ENCODE data around the gene DTX1. TPM values are rescaled to one million over a fixed set of nuclear protein-coding genes. Genes with fewer than 3 reads are reported as not detected.

The DTX1 gene
- total and polyA plus RNA-seq, 2 of the 8 experiments (the other 6 are each of a cell fraction or from before 2014, with no cell fraction given) = 4.7 to 6.9 TPM

- TF ChIP-seq E2F6 (IDR thresholded peaks at IDR 0.05) (no peak), SP4 (IDR thresholded peaks at IDR 0.05; ENCODE audit: low read length) (no peak), SIN3A (conservative IDR thresholded peaks at IDR 0.05 in 1 of 2, IDR thresholded peaks at IDR 0.05 in 1 of 2; ENCODE audit: low read depth in 1 of 2, low read length in 2 of 2) (no peak), EGR1 (IDR thresholded peaks at IDR 0.05; ENCODE audit: borderline replicate concordance, low read depth, low read length) (no peak), SRF (IDR thresholded peaks at IDR 0.05; ENCODE audit: low read depth, low read length) (no peak), RFX5 (IDR thresholded peaks at IDR 0.05; ENCODE audit: borderline replicate concordance, low read depth, low read length) (no peak), CREB1 (IDR thresholded peaks at IDR 0.05) (no peak)
- no peak overlapping the region for H2AK5ac ChIP-seq (ENCODE audit: low read depth, low read length)
- no peak overlapping the region for H3K27ac ChIP-seq (ENCODE audit: low read depth, low read length)
- no peak overlapping the region for H2BK15ac ChIP-seq (ENCODE audit: low read length)
- H3K23ac ChIP-seq (ENCODE audit: insufficient read length) = no peak overlapping the region
- peaks cover 0 to 11% (median 7%) of the 10 kb centered on the region in 4 experiments; a peak in 5 of 7 replicates for H3K4me1 ChIP-seq (replicated peaks in 1 of 4; ENCODE audit: control insufficient read depth in 3 of 4, insufficient read depth in 4 of 4, low read length in 3 of 4)
- no peak overlapping the region for H2BK120ac ChIP-seq (replicated peaks; ENCODE audit: low read depth, low read length)
- 100% methylated on average over 1 of the region's 1 CpG; no CpG with 5 or more reads in 1 of the 2 experiments for WGBS, 2 experiments (ENCODE audit: extremely low coverage in 1 of 2, insufficient coverage in 1 of 2, insufficient read length in 1 of 2, insufficient replicate concordance in 2 of 2, low coverage in 1 of 2, low lambda C conversion rate in 2 of 2, missing lambda C conversion rate in 1 of 2)
- H2BK5ac ChIP-seq (ENCODE audit: low read depth, low read length) = no peak overlapping the region
- H4K5ac ChIP-seq (ENCODE audit: insufficient read length, low read depth, low read length) = no peak overlapping the region
- no peak overlapping the region for H3K9ac ChIP-seq (replicated peaks in 1 of 4; ENCODE audit: extremely low read depth in 1 of 4, low read depth in 3 of 4, low read length in 3 of 4)
- no peaks in the 10 kb centered on the region for H3K36me3 ChIP-seq (ENCODE audit: control insufficient read depth in 2 of 4, insufficient read depth in 4 of 4, low read length in 3 of 4)
- no peak overlapping the region for H2AFZ ChIP-seq (ENCODE audit: low read length)
- no peak overlapping the region for H3K4me3 ChIP-seq (ENCODE audit: extremely low read depth in 1 of 4, insufficient read depth in 2 of 4, low read depth in 3 of 4, low read length in 4 of 4)
- FAIRE-seq (no peak), DNase-seq (ENCODE audit: low read depth in 1 of 2, low spot score in 2 of 2) (no peak)
- H3K14ac ChIP-seq (ENCODE audit: insufficient read length) = no peak overlapping the region
- H3K18ac ChIP-seq (ENCODE audit: extremely low read depth, low read length) = no peak overlapping the region
- no peak overlapping the region for H3K4me2 ChIP-seq (ENCODE audit: insufficient read depth in 1 of 2, low read depth in 2 of 2, low read length in 2 of 2)
- ChIA-PET CTCF (ENCODE audit: partially characterized antibody) (interaction anchor here (0.8 to 2.4 kb wide), 8 partner anchors 8 to 116 kb away, joined by 3 to 14 read pairs (median 3); no protein-coding TSS in a partner anchor), POLR2A (ENCODE audit: partially characterized antibody) (no interaction called here)
- H3K79me2 ChIP-seq (ENCODE audit: control insufficient read depth in 1 of 2, insufficient read depth in 2 of 2, low read length in 2 of 2) = no peaks in the 10 kb centered on the region
- no peak overlapping the region for H3K56ac ChIP-seq (replicated peaks; ENCODE audit: insufficient read length, low read depth, low read length)
- H4K8ac ChIP-seq (ENCODE audit: extremely low read depth, insufficient read depth, low read length) = no peak overlapping the region
- peaks cover 0 to 2% of the 10 kb centered on the region in 2 experiments for H4K20me1 ChIP-seq (replicated peaks in 1 of 2; ENCODE audit: control insufficient read depth in 1 of 2, insufficient read depth in 2 of 2, low read length in 2 of 2)
- peaks cover 0 to 22% (median 19%) of the 10 kb centered on the region in 4 experiments; a peak in 6 of 7 replicates for H3K27me3 ChIP-seq (replicated peaks in 1 of 4; ENCODE audit: control insufficient read depth in 3 of 4, extremely low read depth in 1 of 4, insufficient read depth in 3 of 4, low read length in 3 of 4)
- H3K9me3 ChIP-seq (ENCODE audit: insufficient read depth in 2 of 2, low read depth in 1 of 2, low read length in 1 of 2) = no peaks in the 10 kb centered on the region
- H2BK12ac ChIP-seq (ENCODE audit: low read depth, low read length) = no peak overlapping the region
- H2BK20ac ChIP-seq (ENCODE audit: low read length) = no peak overlapping the region
- H3K79me1 ChIP-seq (ENCODE audit: low read depth, low read length) = no peaks in the 10 kb centered on the region
- no peak overlapping the region for H3K4ac ChIP-seq (replicated peaks; ENCODE audit: insufficient read length, low read depth, low read length)
- H4K91ac ChIP-seq (replicated peaks; ENCODE audit: insufficient read length, low read length) = no peak overlapping the region
- peaks cover 14% of the 10 kb centered on the region; the same call in 1 of the 2 replicates for H3K23me2 ChIP-seq (ENCODE audit: low read depth, low read length)
Observed at GRCh38 chr12:113058553-113058952, 2.0 kb downstream of the DTX1 start.
